Nucleus accumbens (tissue), 56 donors: ENCODE data around the gene CTAG2.
"Not testable (repeated sequence)": the region's sequence is repeated elsewhere in the genome, so short reads cannot be mapped to it uniquely, and the experiment has no call there.

Experiments
- DNase-seq, 56 donors: peaks; one replicate each; lab custom pipeline; 2025; lab: John Stamatoyannopoulos, UW

The CTAG2 gene

DNA sequence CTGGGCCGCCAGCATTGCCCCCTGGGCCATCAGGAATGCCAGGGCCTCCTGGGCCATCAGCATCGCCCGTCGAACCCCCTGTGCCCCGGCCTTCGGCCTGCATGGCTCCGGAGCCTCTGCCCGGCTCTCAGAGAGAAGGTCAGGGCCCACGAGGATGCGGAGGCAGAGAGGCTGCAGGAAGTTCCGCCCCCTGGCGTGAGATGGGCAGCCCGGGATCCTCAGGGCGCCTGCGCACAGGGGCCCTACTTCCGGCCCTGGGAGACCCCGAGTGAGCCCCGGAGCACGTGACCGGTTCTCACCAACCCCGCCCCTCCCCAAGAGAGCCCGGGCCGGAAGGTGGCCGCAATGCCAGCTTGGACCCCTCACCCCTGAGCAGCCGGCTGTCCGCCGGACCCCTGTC, at the start of gene CTAG2:
Gene CTAG2 (minus strand): TSS at position 167 of the 400 bp plus-strand sequence. CDS start 64 bp downstream, at position 103.
- DNase-seq: not testable (repeated sequence)

DNA sequence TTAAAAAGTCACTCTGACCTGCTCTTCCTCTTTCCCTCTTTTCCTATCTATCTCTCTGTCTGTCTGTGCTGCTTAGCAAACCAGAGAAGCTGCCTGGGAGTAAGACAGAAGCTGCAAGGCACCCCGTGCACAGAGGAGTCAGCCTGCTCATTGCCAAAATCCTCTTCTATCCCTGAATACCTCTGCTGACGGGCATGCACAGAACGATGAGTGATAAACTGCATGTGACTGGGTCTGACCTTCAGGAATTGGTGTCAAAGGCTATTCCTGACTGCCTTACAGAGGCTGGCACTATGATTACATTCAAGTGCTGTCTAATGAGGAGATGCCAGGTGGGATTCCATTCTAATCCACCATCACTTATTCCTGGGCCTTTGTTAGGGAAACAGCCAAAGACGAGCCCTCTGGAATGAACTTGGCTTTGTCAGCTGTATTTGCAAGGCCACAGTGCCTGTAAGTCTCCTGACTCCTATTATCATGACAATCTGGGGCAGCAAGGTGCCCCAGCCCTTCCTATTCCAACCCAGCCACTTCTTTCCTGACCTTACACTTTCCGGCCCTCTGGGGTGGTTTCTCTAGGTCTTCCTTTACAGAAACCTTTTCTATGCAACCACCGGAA, 45.4 kb upstream of the CTAG2 start:
- no peak for DNase-seq

DNA sequence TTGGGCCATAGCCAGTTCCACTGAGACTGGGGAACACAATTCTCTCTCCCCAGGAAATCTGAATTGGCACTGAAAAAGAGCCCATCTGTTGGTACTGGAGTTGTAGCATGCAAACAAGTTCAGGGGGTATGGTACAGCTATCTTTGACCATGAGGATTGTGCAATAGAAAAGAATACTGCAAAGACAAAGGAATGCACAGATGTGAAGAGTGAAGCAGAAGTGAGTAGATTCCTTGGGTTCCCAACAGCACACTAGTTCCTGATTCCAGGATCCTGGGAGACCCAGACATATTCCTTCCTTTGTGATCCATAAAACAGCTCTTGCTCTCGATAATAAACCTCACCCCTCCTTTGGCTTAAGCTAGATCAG, 43.3 kb upstream of the CTAG2 start:
- no peak for DNase-seq

GRCh38 chrX:154695911-154696675, 42.7 kb upstream of the CTAG2 start:
- DNase-seq: peak in 1 of 56 donors; percentile 1

- DNase-seq: no peak
These were observed 40.0 kb upstream of the CTAG2 start for GRCh38 chrX:154693394-154693793.

GRCh38 chrX:154690438-154690837, 37.1 kb upstream of the CTAG2 start:
- DNase-seq: not testable (repeated sequence)

DNA sequence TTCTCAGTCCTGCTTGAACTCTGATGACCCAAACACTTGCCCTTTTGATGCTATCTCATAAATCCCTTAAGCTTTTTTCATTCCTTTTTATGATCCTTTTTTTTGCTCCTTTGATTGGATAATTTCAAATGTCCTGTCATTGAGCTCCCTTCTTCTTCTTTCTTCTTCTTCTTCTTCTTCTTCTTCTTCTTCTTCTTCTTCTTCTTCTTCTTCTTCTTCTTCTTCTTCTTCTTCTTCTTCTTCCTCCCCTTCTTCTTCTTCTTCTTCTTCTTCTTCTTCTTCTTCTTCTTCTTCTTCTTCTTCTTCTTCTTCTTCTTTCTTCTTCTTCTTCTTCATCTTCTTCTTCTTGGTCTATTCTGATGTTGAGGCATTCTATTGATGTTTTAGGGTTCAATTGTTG, 18.7 kb upstream of the CTAG2 start:
- not testable (repeated sequence) for DNase-seq

- DNase-seq: not testable (repeated sequence)
These were observed 17.5 kb upstream of the CTAG2 start for GRCh38 chrX:154670848-154671247.

DNA sequence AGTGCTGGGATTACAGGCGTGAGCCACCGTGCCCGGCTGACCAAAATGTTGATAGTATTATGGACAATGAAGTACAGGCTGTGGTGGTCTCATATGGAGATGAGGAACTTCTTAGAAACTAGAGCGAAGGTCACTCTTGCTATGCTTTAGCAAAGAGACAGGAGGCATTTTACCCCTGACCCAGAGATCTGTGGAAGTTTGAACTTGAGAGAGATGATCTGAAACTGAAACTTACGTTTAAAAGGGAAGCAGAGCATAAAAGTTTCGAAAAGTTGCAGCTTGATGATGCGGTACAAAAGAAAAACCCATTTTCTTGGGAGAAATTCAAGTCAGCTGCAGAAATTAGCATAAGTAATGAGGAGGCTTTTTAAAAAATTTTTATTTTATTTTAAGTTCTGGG, 8.5 kb upstream of the CTAG2 start:
- DNase-seq: no peak

DNA sequence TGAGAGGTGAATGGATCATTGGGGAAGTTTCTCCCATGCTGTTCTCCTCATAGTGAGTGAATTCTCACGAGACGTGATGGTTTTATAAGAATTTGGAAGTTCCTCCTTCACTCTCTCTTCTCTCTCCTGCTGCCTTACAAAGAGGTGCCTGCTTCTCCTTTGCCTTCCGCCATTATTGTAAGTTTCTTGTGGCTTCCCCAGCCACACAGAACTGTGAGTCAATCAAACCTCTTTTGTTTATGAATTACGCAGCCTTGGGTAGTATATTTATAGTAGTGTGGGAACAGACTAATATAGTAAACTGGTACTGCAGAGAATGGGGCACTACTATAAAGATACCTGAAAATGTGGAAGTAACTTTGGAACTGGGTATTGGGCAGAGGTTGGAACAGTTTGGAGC, 7.8 kb upstream of the CTAG2 start:
- no peak for DNase-seq

GRCh38 chrX:154660541-154660940, 7.2 kb upstream of the CTAG2 start:
- no peak for DNase-seq

GRCh38 chrX:154658957-154659356, 5.6 kb upstream of the CTAG2 start:
- DNase-seq: no peak

GRCh38 chrX:154658187-154658586, 4.8 kb upstream of the CTAG2 start:
- DNase-seq: no peak

DNA sequence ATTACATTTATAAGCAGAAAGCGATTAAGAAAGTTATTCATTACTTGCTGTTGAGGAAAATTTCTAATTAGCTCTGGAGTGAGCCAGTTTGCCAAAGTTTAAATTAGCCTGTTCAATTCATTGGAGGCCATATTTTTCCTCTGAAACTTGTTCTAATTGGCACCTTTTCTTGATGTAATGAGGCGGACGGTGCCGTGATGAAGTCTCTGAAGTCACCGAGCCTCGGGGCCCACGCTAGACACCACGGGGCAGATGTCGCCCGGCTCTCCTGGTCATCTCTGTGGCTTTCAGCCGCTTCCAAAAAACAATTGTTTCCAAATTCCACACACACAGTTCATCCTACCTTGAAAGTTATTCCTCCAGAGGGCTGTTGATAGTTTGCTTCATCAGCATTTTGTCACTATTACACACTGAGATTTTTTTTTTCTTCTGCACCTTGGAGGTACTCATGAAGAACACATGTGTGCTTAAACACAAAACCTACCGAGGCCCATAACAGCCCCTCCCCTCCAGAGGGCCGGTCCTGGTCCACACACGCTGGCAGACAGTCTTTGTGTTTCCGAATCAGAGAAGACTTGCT, 3.9 kb upstream of the CTAG2 start:
- no peak for DNase-seq

DNA sequence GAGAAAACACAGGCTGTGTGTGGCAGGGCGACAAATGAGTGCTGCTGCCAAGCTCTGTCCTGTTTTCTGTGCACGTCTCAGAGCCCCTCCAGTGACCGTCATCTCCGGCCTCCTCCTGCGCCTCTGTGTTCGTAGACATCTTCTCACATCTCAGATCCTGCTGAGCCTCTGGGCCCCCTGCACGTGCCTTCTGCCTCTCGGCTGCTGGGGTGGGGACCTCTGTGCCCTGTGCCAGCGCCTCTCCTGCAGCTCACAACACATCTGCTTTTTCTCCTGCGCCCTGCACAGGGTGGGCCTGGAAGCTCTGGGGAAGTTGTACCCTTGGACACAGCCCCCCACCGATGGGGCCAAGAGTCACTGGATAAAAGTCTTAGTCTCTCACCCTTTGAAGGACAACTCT, 2.4 kb upstream of the CTAG2 start:
- no peak for DNase-seq

- DNase-seq: no peak
These were observed 2.0 kb upstream of the CTAG2 start for GRCh38 chrX:154655346-154655745.

DNA sequence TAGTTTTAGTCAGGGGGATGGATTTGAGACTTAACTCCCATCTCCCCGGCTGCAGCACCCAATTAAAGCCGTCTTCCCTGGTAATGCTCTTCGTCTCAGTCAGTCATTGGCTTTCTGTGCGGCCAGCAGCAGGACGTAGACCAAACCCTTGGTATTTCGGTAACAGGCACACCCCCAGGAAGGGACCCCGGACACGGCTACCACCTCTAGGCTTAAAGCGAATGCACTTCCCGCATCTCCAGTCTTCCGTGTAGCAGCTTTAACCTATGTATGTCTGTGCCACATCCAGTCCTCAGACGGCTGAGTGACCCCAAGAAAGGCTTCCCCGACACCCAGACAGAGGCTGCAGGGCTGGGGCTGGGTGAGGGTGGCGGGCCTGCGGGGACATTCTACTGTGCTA, 1.5 kb upstream of the CTAG2 start:
- no peak for DNase-seq

GRCh38 chrX:154654372-154654771, 993 bp upstream of the CTAG2 start:
- no peak for DNase-seq

- DNase-seq: no peak
These were observed 354 bp downstream of the CTAG2 start for GRCh38 chrX:154653048-154653401.

GRCh38 chrX:154652311-154653047, 900 bp downstream of the CTAG2 start:
- no peak for DNase-seq

DNA sequence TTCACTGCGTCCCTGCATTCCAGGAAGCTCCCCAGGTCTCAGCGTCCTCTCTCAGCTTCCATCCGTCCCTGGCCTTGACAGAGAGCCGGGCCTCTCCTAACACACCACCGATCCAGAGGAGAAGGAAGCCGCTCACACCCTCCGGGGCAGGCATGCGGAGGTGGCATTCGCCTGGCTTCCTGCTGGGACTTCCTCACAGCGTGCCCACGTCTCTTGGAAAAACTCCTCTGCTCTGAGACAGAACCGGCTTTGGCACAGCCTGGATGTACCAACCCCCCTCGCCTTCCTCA, 3.2 kb downstream of the CTAG2 start:
- no peak for DNase-seq
